ENCODE results near the gene DDR2.

The DDR2 gene

GRCh38 chr1:162627662-162628296 is 4.5 kb upstream of the DDR2 start:
- DNase-seq (ENCODE audit: extremely low spot score, insufficient read length, low read depth), result no peak
- no peak for FAIRE-seq

- DNase-seq (ENCODE audit: extremely low spot score, insufficient read length, low read depth), result no peak
- no peak for FAIRE-seq
These were observed 3.1 kb upstream of the DDR2 start for GRCh38 chr1:162629077-162629627.

- no peak for FAIRE-seq
These were observed 2.6 kb upstream of the DDR2 start for GRCh38 chr1:162629651-162630050.

GRCh38 chr1:162631546-162632191 is 595 bp upstream of the DDR2 start:
- DNase-seq (ENCODE audit: extremely low spot score, insufficient read length, low read depth) (no peak), FAIRE-seq (no peak)

More at GRCh38 chr1:162629651-162630050, 2.6 kb upstream of the DDR2 start:
- no peak for DNase-seq (ENCODE audit: extremely low spot score, insufficient read length, low read depth)

- FAIRE-seq, result no peak
- DNase-seq (ENCODE audit: extremely low spot score, insufficient read length, low read depth), result no peak
These were observed 425 bp downstream of the DDR2 start for GRCh38 chr1:162632698-162633080.

GRCh38 chr1:162633081-162633762 is 958 bp downstream of the DDR2 start:
- FAIRE-seq (peak; percentile 54), DNase-seq (ENCODE audit: extremely low spot score, insufficient read length, low read depth) (no peak)

- no peak for FAIRE-seq
- DNase-seq (ENCODE audit: extremely low spot score, insufficient read length, low read depth), result no peak
These were observed 3.2 kb downstream of the DDR2 start for GRCh38 chr1:162635418-162635817.

- no peak for FAIRE-seq
These were observed 7.5 kb downstream of the DDR2 start for GRCh38 chr1:162639718-162640117.

GRCh38 chr1:162641114-162641513 is 8.8 kb downstream of the DDR2 start:
- FAIRE-seq, result peak; percentile 29
- no peak for DNase-seq (ENCODE audit: extremely low spot score, insufficient read length, low read depth)

More at GRCh38 chr1:162639718-162640117, 7.5 kb downstream of the DDR2 start:
- no peak for DNase-seq (ENCODE audit: extremely low spot score, insufficient read length, low read depth)

GRCh38 chr1:162644986-162645314 is 12.7 kb downstream of the DDR2 start:
- FAIRE-seq, result no peak
- DNase-seq (ENCODE audit: extremely low spot score, insufficient read length, low read depth), result no peak

GRCh38 chr1:162645666-162646065 is 13.4 kb downstream of the DDR2 start:
- DNase-seq (ENCODE audit: extremely low spot score, insufficient read length, low read depth) (no peak), FAIRE-seq (no peak)

- FAIRE-seq, result no peak
- no peak for DNase-seq (ENCODE audit: extremely low spot score, insufficient read length, low read depth)
These were observed 17.3 kb downstream of the DDR2 start for GRCh38 chr1:162649583-162649982.

- FAIRE-seq, result no peak
These were observed 22.8 kb downstream of the DDR2 start for GRCh38 chr1:162654915-162655620.

GRCh38 chr1:162656266-162656665 is 24.0 kb downstream of the DDR2 start:
- DNase-seq (ENCODE audit: extremely low spot score, insufficient read length, low read depth), result no peak
- FAIRE-seq, result no peak

More at GRCh38 chr1:162654915-162655620, 22.8 kb downstream of the DDR2 start:
- DNase-seq (ENCODE audit: extremely low spot score, insufficient read length, low read depth), result no peak

- FAIRE-seq (no peak), DNase-seq (ENCODE audit: extremely low spot score, insufficient read length, low read depth) (no peak)
These were observed 28.3 kb downstream of the DDR2 start for GRCh38 chr1:162660574-162660973.

GRCh38 chr1:162661336-162661735 is 29.1 kb downstream of the DDR2 start:
- no peak for DNase-seq (ENCODE audit: extremely low spot score, insufficient read length, low read depth)
- no peak for FAIRE-seq

GRCh38 chr1:162662013-162662412 is 29.7 kb downstream of the DDR2 start:
- DNase-seq (ENCODE audit: extremely low spot score, insufficient read length, low read depth) (no peak), FAIRE-seq (no peak)

- FAIRE-seq (no peak), DNase-seq (ENCODE audit: extremely low spot score, insufficient read length, low read depth) (no peak)
These were observed 30.8 kb downstream of the DDR2 start for GRCh38 chr1:162663086-162663485.

GRCh38 chr1:162663589-162664106 is 31.4 kb downstream of the DDR2 start:
- FAIRE-seq, result no peak
- DNase-seq (ENCODE audit: extremely low spot score, insufficient read length, low read depth), result no peak

GRCh38 chr1:162666006-162666645 is 33.9 kb downstream of the DDR2 start:
- DNase-seq (ENCODE audit: extremely low spot score, insufficient read length, low read depth) (no peak), FAIRE-seq (no peak)
